ENCODE data around the gene CCDC117.

CCDC117 gene

DNA sequence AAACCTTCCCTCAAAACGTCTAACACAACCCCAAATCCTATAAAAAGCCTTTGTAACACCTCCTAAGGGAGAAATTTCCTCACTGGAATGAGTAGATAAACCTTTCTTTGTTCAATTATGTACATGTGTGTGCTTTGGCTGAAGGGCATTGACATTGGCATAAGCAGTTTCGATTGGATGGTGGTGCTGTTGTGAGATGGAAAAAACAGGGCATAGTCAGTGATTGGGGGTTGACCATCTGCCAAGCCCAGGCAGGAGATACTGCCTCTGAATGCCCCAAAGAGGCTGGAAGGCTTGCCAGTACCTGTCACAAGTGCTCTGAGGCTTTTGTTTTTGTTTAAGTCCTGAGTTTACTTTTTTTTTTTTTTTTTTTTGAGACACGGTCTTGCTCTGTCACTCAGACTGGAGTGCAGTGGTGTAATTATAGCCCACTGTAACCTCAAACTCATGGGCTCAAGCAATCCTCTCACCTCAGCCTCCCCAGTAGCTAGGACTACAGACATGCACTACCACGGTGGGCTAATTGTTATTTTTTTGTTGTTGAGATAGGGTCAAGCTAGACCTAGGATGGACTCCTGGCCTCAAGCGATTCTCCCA lies 1.2 kb upstream of the CCDC117 start:
- DNase-seq: no peak

DNA sequence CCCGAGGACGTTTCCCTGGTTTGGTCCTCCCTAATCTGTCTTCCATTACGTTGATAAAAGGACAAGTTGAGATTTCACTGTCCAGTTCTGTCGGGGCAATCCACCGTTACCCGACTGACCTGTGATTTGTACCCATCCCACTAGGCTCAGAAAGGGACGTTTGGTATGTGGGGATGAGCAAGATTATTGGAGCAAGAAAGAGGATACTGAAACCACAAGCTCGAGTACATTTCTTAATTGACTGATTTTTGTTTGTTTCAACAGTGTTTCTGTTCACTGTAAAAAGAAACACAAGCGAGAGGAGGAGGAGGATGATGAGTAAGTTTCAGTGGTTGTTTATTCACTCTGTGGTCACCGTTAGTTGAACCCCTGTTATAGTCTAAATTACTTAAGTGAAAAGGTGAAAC lies 969 bp downstream of the CCDC117 start:
- DNase-seq: no peak

DNA sequence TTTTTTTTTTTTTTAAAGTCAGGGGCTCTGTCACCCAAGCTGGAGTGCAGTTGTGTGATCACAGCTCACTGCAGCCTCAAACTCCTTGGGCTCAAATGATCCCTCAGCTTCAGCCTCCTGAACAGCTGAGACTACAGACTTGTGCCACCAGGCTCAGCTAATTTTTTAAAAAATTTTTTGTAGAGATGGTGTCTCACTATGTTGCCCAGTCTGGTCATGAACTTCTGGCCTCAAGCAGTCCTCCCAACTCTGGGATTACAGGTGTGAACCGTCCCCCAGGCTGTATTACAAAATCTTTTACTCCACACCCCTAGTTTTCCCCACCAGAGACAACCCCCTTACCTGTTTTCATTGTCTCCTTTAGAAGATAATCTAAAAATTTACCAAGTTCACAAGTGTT lies 1.9 kb downstream of the CCDC117 start:
- DNase-seq: no peak

DNA sequence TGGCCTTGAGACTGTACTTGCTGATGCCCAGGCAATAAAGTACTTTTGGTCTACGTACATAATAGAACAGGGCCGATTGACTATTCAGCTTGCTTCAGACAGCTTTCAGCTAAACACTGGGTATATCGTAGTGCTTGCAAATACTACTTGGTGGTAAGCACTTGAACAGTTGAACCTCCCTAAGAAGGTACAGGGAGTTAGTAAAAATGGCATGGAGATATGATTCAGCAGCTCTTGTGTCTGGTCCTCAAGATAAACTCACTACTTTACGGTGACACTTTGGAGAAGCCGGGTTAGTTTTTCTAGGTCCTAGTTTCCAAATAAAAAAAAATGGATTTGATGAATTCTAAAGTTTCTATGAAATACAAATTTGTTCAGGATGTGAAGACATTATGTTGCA lies 7.3 kb downstream of the CCDC117 start:
- DNase-seq: no peak

GRCh38 chr22:28780296-28780695 lies 7.8 kb downstream of the CCDC117 start:
- no peak for DNase-seq

DNA sequence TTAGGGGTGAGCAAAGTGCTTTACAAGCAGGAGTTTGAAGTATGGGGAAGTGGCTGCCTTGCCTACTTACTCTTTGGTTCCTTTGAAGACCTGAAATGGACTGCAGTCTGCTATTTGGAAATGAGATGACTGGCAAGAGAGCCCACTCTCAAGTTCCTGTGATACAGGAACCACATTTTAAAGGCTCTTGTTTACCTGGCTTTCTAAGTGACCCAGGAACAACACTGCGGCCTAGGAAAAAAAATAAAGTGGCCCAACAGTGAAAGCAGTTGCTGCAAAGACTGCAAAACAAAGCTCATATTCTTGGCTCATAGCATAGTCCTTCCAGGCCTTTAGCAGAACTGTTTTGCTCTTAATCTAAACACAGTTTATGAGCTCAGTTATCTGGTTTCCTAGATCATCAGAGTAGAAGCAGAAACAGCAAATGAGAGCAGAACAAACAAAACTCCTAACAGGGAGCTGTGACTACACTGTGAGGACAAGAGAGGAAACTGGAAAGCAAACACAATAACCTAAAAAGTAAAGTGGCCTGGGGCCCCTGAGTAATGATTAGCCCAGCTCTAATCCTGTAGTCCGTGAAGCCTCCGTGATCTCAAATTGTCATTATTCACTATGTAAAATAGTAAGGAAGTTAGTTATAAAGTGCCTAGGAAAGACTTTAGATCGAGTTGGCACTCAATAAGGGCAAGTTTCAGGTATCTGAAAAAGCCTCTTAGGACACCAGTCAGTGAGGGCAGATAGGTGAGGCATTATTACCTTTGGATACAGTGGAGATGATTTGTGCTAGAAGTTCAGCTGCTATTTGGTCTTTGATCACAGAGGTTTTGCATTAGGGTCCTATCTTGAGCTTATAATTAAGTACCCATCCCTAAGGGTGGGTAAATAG lies 11.5 kb downstream of the CCDC117 start:
- DNase-seq: no peak

- no peak for DNase-seq
Measured at GRCh38 chr22:28788601-28789000, 16.1 kb downstream of the CCDC117 start.

DNA sequence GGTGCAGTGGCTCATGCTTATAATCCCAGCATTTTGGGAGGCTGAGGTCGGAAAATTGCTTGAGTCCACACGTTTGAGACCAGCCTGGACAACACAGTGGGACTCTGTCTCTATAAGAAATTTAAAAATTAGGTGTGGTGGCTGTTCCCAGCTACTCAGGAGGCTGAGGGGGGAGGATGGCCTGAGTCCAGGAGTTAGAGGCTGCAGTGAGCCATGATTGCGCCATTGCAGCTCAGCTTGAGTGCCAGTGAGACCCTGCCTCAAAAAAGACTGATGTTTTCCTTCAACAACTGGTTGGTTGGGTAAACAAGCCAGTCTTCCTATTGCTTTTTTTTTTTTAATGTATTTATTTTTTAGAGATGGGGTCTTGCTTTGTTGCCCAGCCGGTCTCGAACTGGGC lies 18.6 kb downstream of the CCDC117 start:
- no peak for DNase-seq

DNA sequence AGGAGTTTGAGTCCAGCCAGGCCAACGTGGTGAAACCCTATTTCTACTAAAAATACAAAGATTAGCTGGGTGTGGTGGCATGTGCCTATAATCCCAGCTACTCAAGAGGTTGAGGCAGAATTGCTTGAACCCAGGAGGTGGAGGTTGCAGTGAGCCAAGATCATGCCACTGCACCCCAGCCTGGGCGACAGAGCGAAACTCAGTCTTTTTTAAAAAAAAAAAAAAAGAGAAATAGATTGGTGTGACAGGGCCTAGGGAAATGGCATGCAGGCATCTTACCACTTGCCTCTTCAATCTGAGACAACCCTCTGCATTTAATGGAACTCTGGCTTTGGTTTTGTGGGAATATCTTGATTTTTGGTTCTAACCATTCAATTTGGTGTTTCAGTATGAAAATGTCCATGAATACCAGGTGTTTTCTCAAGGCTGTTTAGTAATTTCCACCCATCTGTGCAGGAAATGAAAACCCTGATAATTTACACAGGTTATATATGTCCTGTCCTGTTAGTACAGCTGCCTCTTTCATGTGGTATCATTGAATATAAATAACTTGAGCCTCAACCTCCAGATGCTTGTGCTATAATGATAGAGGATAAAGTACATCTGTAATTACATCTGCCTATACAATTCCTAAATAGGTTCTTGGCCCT lies 19.5 kb downstream of the CCDC117 start:
- no peak for DNase-seq

GRCh38 chr22:28792491-28793383 lies 20.2 kb downstream of the CCDC117 start:
- no peak for DNase-seq

DNA sequence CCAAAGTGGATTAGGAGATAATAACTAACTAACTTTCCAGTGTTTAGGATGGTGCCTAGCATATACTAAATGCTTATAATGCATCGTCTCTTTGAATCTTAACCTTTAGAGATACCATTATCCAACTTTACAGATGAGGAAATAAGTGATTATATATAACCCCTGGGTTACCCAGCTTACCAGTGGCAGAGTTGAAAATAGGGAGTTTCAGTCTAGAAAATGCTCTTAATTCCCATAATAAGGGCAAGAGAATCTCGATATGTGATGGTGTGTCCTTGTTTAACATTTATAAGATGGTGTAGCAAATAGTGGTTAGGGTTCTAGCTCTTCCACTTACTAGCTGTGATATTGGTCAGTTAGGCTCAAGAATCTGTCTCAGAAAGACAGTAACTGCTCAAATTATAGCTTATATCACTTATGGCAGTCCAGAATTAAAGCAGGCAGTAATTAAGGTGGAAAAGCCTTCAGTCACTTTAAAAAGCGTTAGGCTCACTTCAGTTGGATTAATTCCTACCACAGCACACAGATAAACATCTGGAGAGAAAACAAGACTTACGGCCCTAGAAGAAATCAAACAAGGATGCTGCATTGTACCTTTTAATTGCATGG lies 21.6 kb downstream of the CCDC117 start:
- DNase-seq: no peak

DNA sequence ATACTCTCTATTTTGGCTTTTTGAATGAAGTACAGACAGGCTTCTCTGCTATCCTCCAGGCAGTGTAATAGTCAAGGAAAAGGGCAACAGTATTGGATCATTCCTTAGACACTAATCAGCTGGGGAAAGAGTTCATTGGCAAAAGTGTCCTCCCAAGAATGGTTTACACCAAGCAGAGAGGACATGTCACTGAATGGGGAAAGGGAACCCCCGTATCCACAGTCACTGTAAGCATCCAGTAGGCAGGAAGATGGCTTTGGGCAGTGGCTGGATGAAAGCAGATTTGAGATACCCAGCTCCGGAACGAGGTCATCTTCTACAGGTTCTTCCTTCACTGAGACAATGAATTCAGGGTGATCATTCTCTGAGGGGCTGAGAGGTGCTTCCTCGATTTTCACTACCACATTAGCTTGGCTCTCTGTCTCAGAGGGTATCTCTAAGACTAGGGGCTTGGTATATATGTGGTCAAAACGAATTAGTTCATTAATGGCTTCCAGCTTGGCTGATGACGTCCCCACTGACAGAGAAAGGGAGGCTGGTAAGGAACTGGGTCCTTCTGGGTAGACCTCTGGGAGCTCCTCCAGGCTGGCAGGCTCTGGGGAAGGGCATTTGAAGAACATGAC lies 22.7 kb downstream of the CCDC117 start:
- DNase-seq: no peak

DNA sequence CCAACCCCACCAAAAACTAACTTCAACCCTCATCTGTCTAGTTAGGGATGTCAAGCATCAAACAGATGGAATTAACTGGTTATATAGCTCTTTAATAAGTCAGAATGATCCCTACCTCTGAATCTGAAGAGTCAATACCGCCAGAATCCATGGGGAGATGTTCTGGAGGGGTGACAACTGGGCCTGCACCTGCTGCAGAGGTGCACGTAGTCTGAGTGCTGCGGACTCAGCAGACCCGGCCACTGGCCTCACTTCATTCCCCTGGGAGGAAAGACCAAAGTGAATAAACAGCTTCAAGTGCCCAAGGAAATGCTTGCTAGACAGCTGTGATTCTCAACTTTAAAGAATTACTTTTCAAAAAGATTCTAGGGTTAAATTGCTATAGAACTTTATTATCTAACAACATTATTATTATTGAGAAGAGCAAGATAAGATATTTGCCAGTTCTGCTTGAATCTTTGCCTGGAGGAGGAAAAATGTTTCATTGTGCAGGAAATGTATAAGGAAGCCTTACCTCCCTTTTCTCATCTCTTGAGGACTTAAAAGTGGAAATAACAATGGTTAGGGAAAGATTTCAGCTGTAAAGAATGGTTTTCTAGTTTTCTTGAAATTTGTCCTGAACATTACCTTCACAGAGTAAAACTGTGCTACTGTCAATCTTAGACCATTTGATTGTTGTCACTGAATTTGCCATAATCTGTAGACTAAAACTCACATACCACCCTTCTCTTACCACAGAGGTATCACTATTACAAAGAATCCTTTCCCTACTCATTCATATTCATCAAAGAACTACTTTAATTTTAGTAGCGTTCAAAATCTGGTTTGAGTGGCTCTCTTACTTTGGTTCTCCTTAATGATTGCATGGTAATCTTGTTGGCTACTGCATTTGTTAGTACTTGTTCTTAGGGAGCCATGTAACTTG lies 23.7 kb downstream of the CCDC117 start:
- DNase-seq: no peak

GRCh38 chr22:28798810-28799605 lies 26.5 kb downstream of the CCDC117 start:
- DNase-seq: peak; percentile 23

GRCh38 chr22:28799606-28800307 lies 27.3 kb downstream of the CCDC117 start:
- no peak for DNase-seq

- peak; percentile 52 for DNase-seq
Measured at GRCh38 chr22:28800308-28801041, 28.0 kb downstream of the CCDC117 start, which contains the start of gene XBP1. Gene XBP1 (minus strand): TSS chr22:28800569.

DNA sequence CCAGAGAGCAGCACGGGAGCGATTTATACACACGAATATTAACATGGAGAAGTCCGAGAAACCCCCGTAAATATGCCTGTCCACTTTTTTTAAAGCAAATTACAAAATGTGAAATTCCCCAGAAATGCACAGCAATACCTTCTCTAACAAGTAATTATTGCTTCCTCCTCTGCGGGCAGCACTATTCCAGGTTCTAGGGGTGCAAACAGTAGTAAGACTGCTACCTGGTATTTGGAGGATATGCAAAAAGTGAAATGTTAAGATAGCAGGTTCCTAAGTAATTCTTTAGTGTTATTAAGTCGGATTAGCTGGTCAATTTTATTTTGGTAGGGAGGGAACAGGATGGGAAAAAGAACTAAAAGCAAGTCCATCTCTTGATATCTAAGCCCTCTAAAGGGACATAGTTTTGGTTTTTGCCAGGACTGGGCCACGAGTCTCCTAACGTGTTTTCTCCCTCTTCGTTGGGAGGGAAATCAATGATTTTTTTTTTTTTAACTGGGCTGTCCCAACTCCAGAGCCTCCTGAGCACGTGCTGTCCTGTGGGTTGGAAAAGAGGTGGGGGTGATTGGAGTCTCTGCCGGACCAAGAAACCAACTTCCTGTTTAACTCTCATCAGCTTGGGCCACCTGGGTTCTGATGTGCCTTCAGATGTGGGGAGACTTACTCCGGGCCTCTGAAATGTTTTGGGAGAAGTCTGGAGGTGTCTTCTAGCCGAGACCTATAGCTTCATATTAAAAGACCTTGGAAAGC lies 29.5 kb downstream of the CCDC117 start:
- DNase-seq: no peak
